ENCODE measurements around the gene TSACC. TPM values are rescaled to one million over a fixed set of nuclear protein-coding genes. Genes with fewer than 3 reads are reported as not detected.

The TSACC gene
- total and polyA plus RNA-seq, 8 donors, result 0.98 TPM; not detected in 7

DNA sequence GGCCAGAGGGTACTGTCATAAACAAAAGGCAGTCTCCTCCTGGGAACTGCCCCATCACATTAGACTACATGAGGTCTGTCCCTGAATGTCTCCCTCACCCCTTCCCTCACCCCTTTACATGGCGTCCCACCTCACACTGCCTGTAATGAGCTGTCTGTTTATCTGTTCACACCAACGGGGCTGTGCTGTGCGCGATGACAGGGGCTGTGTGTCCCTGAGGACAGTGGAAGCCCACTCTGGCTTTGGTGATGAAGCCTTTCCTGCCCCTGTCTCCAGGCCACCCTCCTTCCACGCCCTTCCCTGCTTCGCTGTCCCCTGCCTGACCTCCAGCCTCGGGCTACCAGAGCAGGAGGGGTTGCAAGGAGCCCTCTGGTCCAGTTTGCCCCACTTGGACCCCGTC lies 53.4 kb downstream of the TSACC start:
- Histone ChIP-seq H3K27ac (no peak overlapping the region), H3K27me3 (peaks cover 14 to 65% (median 51%) of the 10 kb centered on the region in 3 donors), H3K9me3 (no peaks in the 10 kb centered on the region), H3K4me3 (no peak overlapping the region), H3K36me3 (no peaks in the 10 kb centered on the region), H3K4me1 (peaks cover 0 to 11% (median 8%) of the 10 kb centered on the region in 4 donors)
- WGBS, 5 donors, result 48 to 70% (median 59%) methylated on average over 8 of the region's 8 CpGs
- no peak for TF ChIP-seq POLR2A (IDR thresholded peaks at IDR 0.05)
- TF ChIP-seq, protein P1, sequence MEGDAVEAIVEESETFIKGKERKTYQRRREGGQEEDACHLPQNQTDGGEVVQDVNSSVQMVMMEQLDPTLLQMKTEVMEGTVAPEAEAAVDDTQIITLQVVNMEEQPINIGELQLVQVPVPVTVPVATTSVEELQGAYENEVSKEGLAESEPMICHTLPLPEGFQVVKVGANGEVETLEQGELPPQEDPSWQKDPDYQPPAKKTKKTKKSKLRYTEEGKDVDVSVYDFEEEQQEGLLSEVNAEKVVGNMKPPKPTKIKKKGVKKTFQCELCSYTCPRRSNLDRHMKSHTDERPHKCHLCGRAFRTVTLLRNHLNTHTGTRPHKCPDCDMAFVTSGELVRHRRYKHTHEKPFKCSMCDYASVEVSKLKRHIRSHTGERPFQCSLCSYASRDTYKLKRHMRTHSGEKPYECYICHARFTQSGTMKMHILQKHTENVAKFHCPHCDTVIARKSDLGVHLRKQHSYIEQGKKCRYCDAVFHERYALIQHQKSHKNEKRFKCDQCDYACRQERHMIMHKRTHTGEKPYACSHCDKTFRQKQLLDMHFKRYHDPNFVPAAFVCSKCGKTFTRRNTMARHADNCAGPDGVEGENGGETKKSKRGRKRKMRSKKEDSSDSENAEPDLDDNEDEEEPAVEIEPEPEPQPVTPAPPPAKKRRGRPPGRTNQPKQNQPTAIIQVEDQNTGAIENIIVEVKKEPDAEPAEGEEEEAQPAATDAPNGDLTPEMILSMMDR (IDR thresholded peaks at IDR 0.05), result no peak
- no peak for TF ChIP-seq POLR2AphosphoS5 (IDR thresholded peaks at IDR 0.05)
- TF ChIP-seq EP300 (IDR thresholded peaks at IDR 0.05), result no peak
- intact Hi-C loops (cut with DNase I; ENCODE audit: low total_unique reads), result no loop called here
- no peak for DNase-seq

GRCh38 chr1:156392452-156392853 lies 54.1 kb downstream of the TSACC start:
- TF ChIP-seq POLR2A (IDR thresholded peaks at IDR 0.05) (no peak), POLR2AphosphoS5 (IDR thresholded peaks at IDR 0.05) (no peak), EP300 (IDR thresholded peaks at IDR 0.05) (no peak)
- TF ChIP-seq, protein P1 (IDR thresholded peaks at IDR 0.05), result no peak
- Histone ChIP-seq H3K4me3 (no peak overlapping the region), H3K36me3 (no peaks in the 10 kb centered on the region), H3K27ac (no peak overlapping the region), H3K4me1 (peaks cover 0 to 11% (median 8%) of the 10 kb centered on the region in 4 donors), H3K9me3 (no peaks in the 10 kb centered on the region), H3K27me3 (peaks cover 12 to 57% (median 45%) of the 10 kb centered on the region in 3 donors)
- DNase-seq, result no peak
- intact Hi-C loops (cut with DNase I; ENCODE audit: low total_unique reads), result no loop called here
- 55 to 76% (median 64%) methylated on average over 13 of the region's 13 CpGs for WGBS, 5 donors

DNA sequence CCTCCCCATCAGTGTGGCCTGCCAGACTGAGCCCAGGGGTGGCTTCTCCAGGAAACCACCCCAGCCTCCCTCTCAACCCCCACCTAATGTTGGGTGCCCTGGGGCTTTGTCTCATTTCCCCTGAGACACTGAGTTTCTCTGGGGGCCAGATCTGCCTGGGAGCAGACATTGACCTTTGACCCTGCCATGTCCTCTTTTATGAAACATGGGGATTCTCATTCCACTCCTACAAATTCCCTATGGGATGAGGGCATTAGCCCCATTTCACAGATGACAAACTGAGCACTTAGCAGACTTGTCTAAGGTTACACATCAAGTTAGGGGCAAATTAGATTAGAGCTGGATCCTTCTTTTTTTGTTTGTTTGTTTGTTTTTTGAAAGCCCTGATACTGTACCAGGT lies 54.8 kb downstream of the TSACC start:
- intact Hi-C loops (cut with DNase I; ENCODE audit: low total_unique reads), result no loop called here
- H3K27ac ChIP-seq, result no peak overlapping the region
- peaks cover 0 to 7% (median 5%) of the 10 kb centered on the region in 4 donors for H3K4me1 ChIP-seq
- TF ChIP-seq, protein P1 (IDR thresholded peaks at IDR 0.05), result no peak
- TF ChIP-seq POLR2AphosphoS5 (IDR thresholded peaks at IDR 0.05) (no peak), POLR2A (IDR thresholded peaks at IDR 0.05) (no peak), EP300 (IDR thresholded peaks at IDR 0.05) (no peak)
- H3K36me3 ChIP-seq, result no peaks in the 10 kb centered on the region
- DNase-seq, result no peak
- H3K4me3 ChIP-seq, result no peak overlapping the region
- no peaks in the 10 kb centered on the region for H3K9me3 ChIP-seq
- peaks cover 6 to 51% (median 38%) of the 10 kb centered on the region in 3 donors for H3K27me3 ChIP-seq

- no peaks in the 10 kb centered on the region for H3K36me3 ChIP-seq
- 82 to 92% (median 86%) methylated on average over 9 of the region's 9 CpGs for WGBS, 5 donors
- no peaks in the 10 kb centered on the region for H3K9me3 ChIP-seq
- H3K27me3 ChIP-seq, result peaks cover 0 to 43% (median 29%) of the 10 kb centered on the region in 3 donors
- H3K4me3 ChIP-seq, result no peak overlapping the region
- H3K4me1 ChIP-seq, result no peaks in the 10 kb centered on the region
- no peak overlapping the region for H3K27ac ChIP-seq
- no peak for TF ChIP-seq POLR2A (IDR thresholded peaks at IDR 0.05)
- TF ChIP-seq EP300 (IDR thresholded peaks at IDR 0.05), result no peak
- no peak for TF ChIP-seq POLR2AphosphoS5 (IDR thresholded peaks at IDR 0.05)
- TF ChIP-seq, protein P1 (IDR thresholded peaks at IDR 0.05), result no peak
- intact Hi-C loops (cut with DNase I; ENCODE audit: low total_unique reads), result no loop called here
- DNase-seq, result no peak
Observed at GRCh38 chr1:156394082-156394481, 55.8 kb downstream of the TSACC start.

Data from stomach (tissue), 9 donors.